GM12891 (cell line): ENCODE results near the gene LAPTM5.

Experiments used
- PAX5 ChIP-seq: IDR thresholded peaks from 2 replicates; pipeline ENCODE4 v1.6.1; 2011; ENCODE audit warnings: low read length, moderate library complexity, mild to moderate bottlenecking; ENCODE audit not compliant: insufficient read depth, severe bottlenecking
- POLR2A ChIP-seq: IDR thresholded peaks from 2 replicates; pipeline ENCODE4 v1.6.1; 2011; ENCODE audit warnings: low read depth, low read length, control low read depth
- POLR2AphosphoS5 ChIP-seq: IDR thresholded peaks from 2 replicates; pipeline ENCODE4 v1.6.1; 2011; ENCODE audit warnings: low read depth, low read length, control low read depth
- POU2F2 ChIP-seq: IDR thresholded peaks from 2 replicates; pipeline ENCODE4 v1.6.1; 2011; ENCODE audit warnings: low read depth, mild to moderate bottlenecking, control low read depth, low read length, moderate library complexity
- SPI1 ChIP-seq: IDR thresholded peaks from 2 replicates; pipeline ENCODE4 v1.6.1; 2011; ENCODE audit warnings: low read depth, low read length, control low read depth
- TAF1 ChIP-seq: IDR thresholded peaks from 2 replicates; pipeline ENCODE4 v1.6.1; 2011; ENCODE audit warnings: low read depth, low read length, control low read depth

DNA sequence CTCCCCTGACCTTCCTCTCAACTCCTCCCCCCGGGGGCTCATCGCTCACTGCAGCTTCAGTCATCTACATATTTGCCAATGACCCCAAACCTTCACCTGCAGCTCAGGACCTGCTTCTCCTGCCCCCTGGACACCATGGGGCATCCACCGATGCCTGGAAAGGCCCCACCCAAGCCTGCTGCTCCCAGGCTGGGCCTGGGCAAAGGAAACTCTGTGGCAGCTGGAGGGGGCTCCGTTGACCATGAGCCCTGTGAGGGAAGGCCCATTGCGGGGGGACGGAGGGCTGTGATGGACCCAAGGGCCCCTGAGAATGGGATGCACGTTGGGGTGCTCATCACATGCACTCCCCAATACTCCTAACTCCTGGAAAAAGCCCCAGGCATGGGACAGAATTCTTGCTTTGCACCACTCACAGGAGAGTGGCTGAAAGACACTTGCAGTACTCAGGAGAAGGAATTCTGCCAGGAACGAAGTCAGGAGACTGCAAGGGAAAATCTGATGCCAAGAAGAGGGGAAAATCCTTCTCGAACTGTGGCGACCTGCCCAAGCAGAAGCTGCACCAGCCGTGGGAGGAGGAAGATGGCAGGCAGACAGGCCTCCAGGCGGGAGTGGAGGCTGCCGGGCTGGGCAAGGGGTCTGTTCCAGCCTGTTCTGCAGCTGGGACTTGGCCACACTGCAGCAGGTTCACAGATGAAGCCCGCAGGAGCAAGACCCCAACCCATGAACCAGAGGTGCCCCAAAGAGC lies 52.6 kb downstream of the LAPTM5 start:
- TF ChIP-seq POLR2A: no peak
- TF ChIP-seq POLR2AphosphoS5: no peak
- TF ChIP-seq TAF1: no peak
- TF ChIP-seq SPI1: no peak
- no peak for TF ChIP-seq PAX5
- no peak for TF ChIP-seq POU2F2
